GM23338 (cell line): ENCODE data around the gene CTNNA2. TPM values are rescaled to one million over a fixed set of nuclear protein-coding genes. Genes with fewer than 3 reads are reported as not detected.
A peak's percentile ranks its signal among the peaks of the same experiment; 100 is the strongest.

ENCODE experiments used
- ATAC-seq: fragments of 200-7000 bp; cut with Tn5 transposase; 3 replicates; pipeline ENCODE4 v1.9.1; 2020
- DNase-seq: peaks from one replicate; pipeline ENCODE4 v3.0.0-alpha.2; 2015; ENCODE audit warnings: low spot score
- H2AFZ ChIP-seq: fragments of 200-600 bp; sonication (generic); 2 replicates; pipeline ENCODE4 v1.8.0; 2016; ENCODE audit warnings: antibody characterized with exemption, mild to moderate bottlenecking, moderate library complexity
- H3F3A ChIP-seq: fragments of 200-600 bp; sonication (generic); replicated peaks from 2 replicates; pipeline ENCODE4 v1.8.0; 2017; ENCODE audit warnings: antibody characterized with exemption, mixed run types, low read depth
- H3K27ac ChIP-seq: fragments of 200-600 bp; sonication (generic); 2 replicates; pipeline ENCODE4 v1.6.1; 2016; ENCODE audit warnings: low read depth
- H3K27me3 ChIP-seq: fragments of 200-600 bp; sonication (generic); 2 replicates; pipeline ENCODE4 v1.8.0; 2016; ENCODE audit warnings: mild to moderate bottlenecking, mixed run types, moderate library complexity; ENCODE audit not compliant: insufficient read depth
- H3K36me3 ChIP-seq: fragments of 200-600 bp; sonication (generic); 2 replicates; pipeline ENCODE4 v1.8.0; 2016; ENCODE audit warnings: mild to moderate bottlenecking; ENCODE audit not compliant: insufficient read depth
- H3K4me1 ChIP-seq: fragments of 200-600 bp; sonication (generic); 2 replicates; pipeline ENCODE4 v1.8.0; 2016; ENCODE audit warnings: mild to moderate bottlenecking, moderate library complexity; ENCODE audit not compliant: insufficient read depth
- H3K4me2 ChIP-seq: fragments of 200-600 bp; sonication (generic); 2 replicates; pipeline ENCODE4 v1.7.1; 2017; ENCODE audit warnings: mixed run types
- H3K4me3 ChIP-seq: fragments of 200-600 bp; sonication (generic); 2 replicates; pipeline ENCODE4 v1.6.1; 2016; ENCODE audit warnings: mixed run types
- H3K79me2 ChIP-seq: fragments of 200-600 bp; sonication (generic); replicated peaks from 2 replicates; pipeline ENCODE4 v1.8.0; 2017; ENCODE audit warnings: mild to moderate bottlenecking; ENCODE audit not compliant: insufficient read depth
- H3K9me2 ChIP-seq: fragments of 200-600 bp; sonication (generic); 2 replicates; pipeline ENCODE4 v1.8.0; 2017; ENCODE audit not compliant: insufficient read depth
- H4K20me1 ChIP-seq: fragments of 200-600 bp; sonication (generic); replicated peaks from 2 replicates; pipeline ENCODE4 v1.8.0; 2017; ENCODE audit warnings: mild to moderate bottlenecking; ENCODE audit not compliant: insufficient read depth
- H3K27ac Mint-ChIP-seq: 2 replicates; pipeline ENCODE4 v1.8.0; 2020; ENCODE audit warnings: inconsistent platforms, mild to moderate bottlenecking, moderate library complexity, mixed read lengths
- H3K27me3 Mint-ChIP-seq: 3 replicates; pipeline ENCODE4 v1.8.0; 2022; ENCODE audit warnings: low read depth, mild to moderate bottlenecking, moderate library complexity, mixed read lengths, inconsistent platforms; ENCODE audit not compliant: insufficient read depth, poor library complexity
- H3K36me3 Mint-ChIP-seq: 3 replicates; pipeline ENCODE4 v1.8.0; 2021; ENCODE audit warnings: low read depth, mild to moderate bottlenecking, inconsistent platforms, moderate library complexity, mixed read lengths
- H3K4me1 Mint-ChIP-seq: 3 replicates; pipeline ENCODE4 v1.8.0; 2020; ENCODE audit warnings: mild to moderate bottlenecking, inconsistent platforms, mixed read lengths
- H3K4me3 Mint-ChIP-seq: 3 replicates; pipeline ENCODE4 v1.8.0; 2021; ENCODE audit warnings: moderate library complexity, mild to moderate bottlenecking, inconsistent platforms, mixed read lengths
- H3K9me3 Mint-ChIP-seq: 3 replicates; pipeline ENCODE4 v1.8.0; 2020; ENCODE audit warnings: moderate library complexity, mild to moderate bottlenecking, inconsistent platforms, mixed read lengths
- EZH2 ChIP-seq: fragments of 200-600 bp; sonication (generic); IDR thresholded peaks from one replicate; pipeline ENCODE4 v1.8.0; 2017; ENCODE audit warnings: antibody characterized with exemption, mild to moderate bottlenecking, low read depth; ENCODE audit not compliant: unreplicated experiment
- NANOG ChIP-seq: IDR thresholded peaks from 2 replicates; pipeline ENCODE4 v1.6.1; 2016; ENCODE audit warnings: antibody characterized with exemption, borderline replicate concordance
- polyA plus RNA-seq: library from polyadenylated mRNA; unstranded; fragments of >200 nt; fragmentation: Nextera tagmentation; extraction: Ambion mirVana; gene quantifications from 2 replicates; pipeline ENCODE4 v1.2.1, GENCODE V29; 2016
- total RNA-seq: library from RNA; depleted of rRNA; stranded (reverse); fragments of >200 nt; shearing (Covaris generic); gene quantifications from 2 replicates; pipeline ENCODE4 v1.2.3, GENCODE V29; 2014
- TF ChIP-seq, protein P1 (sequence below): IDR thresholded peaks from one replicate; pipeline ENCODE4 v1.6.1; 2018; ENCODE audit warnings: antibody characterized with exemption; ENCODE audit not compliant: unreplicated experiment

The CTNNA2 gene
- total and polyA plus RNA-seq, 2 experiments from 2014 or later, result 6.4 to 15.6 TPM

DNA sequence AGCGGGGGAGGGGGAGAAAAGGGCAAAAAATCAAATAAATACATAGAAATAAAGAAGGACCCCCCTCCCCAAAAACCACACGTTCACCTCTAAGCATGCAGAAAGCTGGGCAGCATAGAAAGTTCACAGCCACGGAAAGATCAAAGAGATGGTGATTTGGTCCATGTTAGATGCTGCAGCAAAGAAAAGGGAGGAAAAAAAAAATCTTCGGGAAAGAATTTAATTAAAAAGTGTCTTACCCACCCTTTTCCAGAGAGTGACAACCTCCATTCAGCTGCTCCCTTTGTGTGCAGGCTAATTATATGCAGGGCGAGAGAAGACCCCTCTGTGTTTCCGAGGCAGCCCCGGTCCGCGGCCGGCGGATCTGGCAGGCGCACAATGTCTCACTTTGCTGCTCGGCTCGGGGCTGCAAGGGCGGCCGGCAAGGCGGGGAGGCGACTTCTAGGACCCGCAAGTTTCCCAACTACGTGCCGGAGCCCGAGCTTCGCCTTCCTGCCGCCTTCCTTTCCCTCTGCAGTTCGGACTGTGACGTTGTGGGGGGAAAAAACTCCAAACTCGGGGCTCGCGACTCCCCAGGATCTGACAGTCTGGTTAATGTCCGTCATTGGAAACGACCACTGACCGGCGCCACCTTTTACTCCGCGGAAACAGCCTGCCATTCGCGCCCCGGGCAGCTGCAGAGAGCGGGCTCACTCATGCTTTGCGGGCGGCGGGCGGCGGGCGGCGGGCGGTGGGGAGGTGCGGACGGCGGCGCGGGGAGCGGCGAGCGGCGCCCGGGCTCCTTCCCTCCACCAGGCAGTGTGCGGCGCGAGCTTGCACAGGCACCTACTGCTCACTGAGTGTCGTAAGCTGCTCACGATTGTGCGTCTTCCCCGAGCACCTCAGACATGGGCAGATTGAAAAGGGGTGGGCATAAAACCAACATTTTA is 791.3 kb downstream of the CTNNA2 start, which contains the start of gene LRRTM1:
Gene LRRTM1, minus strand, starts transcription at position 844 of the 929 bp plus-strand sequence. CDS start 933 bp downstream, outside the sequence.
- Mint-ChIP-seq H3K4me1 (peaks cover 58% of the 10 kb centered on the region), H3K36me3 (no peaks in the 10 kb centered on the region; the same call in 2 of the 3 replicates), H3K9me3 (no peaks in the 10 kb centered on the region), H3K27ac (no peak within 1 kb of the TSS), H3K4me3 (peak within 1 kb of the TSS; percentile 72), H3K27me3 (peaks cover 68% of the 10 kb centered on the region)
- ATAC-seq (peak; percentile 28), DNase-seq (peak; percentile 69)
- Histone ChIP-seq H3K27ac (no peak within 1 kb of the TSS), H3K79me2 (no peaks in the 10 kb centered on the region), H3K9me2 (no peaks in the 10 kb centered on the region), H3K4me3 (peak within 1 kb of the TSS; percentile 70), H4K20me1 (no peaks in the 10 kb centered on the region; the same call in 1 of the 2 replicates), H3K4me2 (peak within 1 kb of the TSS; percentile 88), H3K4me1 (peaks cover 47% of the 10 kb centered on the region), H2AFZ (peak within 1 kb of the TSS; percentile 93), H3F3A (0 out of 2 replicates have a peak, but pooled peaks cover 6% of the 10 kb centered on the region), H3K36me3 (no peaks in the 10 kb centered on the region), H3K27me3 (peaks cover 81% of the 10 kb centered on the region)
- TF ChIP-seq EZH2 (peak; percentile 3), NANOG (no peak)

DNA sequence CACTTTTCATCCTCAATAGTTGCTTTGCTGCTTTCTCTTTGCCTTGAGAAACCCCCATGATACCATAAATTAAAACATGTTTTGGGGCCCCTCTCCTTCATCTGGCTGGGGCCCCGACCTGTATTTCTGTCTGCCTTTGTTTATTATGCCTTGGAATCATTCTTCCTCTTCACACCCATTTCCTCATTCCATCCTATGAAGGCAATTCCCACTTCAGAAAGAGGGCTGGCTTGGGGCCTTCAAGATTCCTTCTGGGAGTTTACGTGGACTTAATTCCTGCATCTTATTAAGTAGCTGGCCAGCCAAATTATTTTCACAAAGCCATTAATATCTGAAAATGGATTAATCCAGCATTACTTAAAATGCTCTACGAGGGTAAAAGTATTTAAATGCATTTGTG is 798.5 kb downstream of the CTNNA2 start:
- no peak overlapping the region for H3K4me2 ChIP-seq
- no peaks in the 10 kb centered on the region for H3F3A ChIP-seq
- no peak overlapping the region for H2AFZ ChIP-seq
- H3K9me3 Mint-ChIP-seq, result no peaks in the 10 kb centered on the region
- H3K27ac ChIP-seq, result no peak overlapping the region
- H3K9me2 ChIP-seq, result no peaks in the 10 kb centered on the region
- H4K20me1 ChIP-seq, result no peaks in the 10 kb centered on the region; the same call in 1 of the 2 replicates
- TF ChIP-seq EZH2, result no peak
- TF ChIP-seq, protein P1, sequence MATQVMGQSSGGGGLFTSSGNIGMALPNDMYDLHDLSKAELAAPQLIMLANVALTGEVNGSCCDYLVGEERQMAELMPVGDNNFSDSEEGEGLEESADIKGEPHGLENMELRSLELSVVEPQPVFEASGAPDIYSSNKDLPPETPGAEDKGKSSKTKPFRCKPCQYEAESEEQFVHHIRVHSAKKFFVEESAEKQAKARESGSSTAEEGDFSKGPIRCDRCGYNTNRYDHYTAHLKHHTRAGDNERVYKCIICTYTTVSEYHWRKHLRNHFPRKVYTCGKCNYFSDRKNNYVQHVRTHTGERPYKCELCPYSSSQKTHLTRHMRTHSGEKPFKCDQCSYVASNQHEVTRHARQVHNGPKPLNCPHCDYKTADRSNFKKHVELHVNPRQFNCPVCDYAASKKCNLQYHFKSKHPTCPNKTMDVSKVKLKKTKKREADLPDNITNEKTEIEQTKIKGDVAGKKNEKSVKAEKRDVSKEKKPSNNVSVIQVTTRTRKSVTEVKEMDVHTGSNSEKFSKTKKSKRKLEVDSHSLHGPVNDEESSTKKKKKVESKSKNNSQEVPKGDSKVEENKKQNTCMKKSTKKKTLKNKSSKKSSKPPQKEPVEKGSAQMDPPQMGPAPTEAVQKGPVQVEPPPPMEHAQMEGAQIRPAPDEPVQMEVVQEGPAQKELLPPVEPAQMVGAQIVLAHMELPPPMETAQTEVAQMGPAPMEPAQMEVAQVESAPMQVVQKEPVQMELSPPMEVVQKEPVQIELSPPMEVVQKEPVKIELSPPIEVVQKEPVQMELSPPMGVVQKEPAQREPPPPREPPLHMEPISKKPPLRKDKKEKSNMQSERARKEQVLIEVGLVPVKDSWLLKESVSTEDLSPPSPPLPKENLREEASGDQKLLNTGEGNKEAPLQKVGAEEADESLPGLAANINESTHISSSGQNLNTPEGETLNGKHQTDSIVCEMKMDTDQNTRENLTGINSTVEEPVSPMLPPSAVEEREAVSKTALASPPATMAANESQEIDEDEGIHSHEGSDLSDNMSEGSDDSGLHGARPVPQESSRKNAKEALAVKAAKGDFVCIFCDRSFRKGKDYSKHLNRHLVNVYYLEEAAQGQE, result no peak
- no peak overlapping the region for H3K4me3 ChIP-seq
- H3K36me3 ChIP-seq, result no peaks in the 10 kb centered on the region
- H3K27me3 ChIP-seq, result peaks cover 16% of the 10 kb centered on the region
- no peaks in the 10 kb centered on the region for H3K79me2 ChIP-seq
- no peaks in the 10 kb centered on the region for H3K36me3 Mint-ChIP-seq
- H3K27ac Mint-ChIP-seq, result no peak overlapping the region
- DNase-seq (no peak), ATAC-seq (no peak)
- H3K4me3 Mint-ChIP-seq, result no peak overlapping the region
- H3K4me1 ChIP-seq, result peaks cover 5% of the 10 kb centered on the region; the same call in 1 of the 2 replicates
- H3K4me1 Mint-ChIP-seq, result peaks cover 9% of the 10 kb centered on the region
- peaks cover 5% of the 10 kb centered on the region for H3K27me3 Mint-ChIP-seq
